ENCODE results near the gene ZC3H13. TPM values are rescaled to one million over a fixed set of nuclear protein-coding genes. Genes with fewer than 3 reads are reported as not detected.

The ZC3H13 gene
- polyA plus RNA-seq, 1 donor from 2014 or later, result 19.5 TPM

- H3K4me3 ChIP-seq (ENCODE audit: low read length), result peak overlapping the region; percentile 76
- H4K20me1 ChIP-seq (ENCODE audit: insufficient read depth), result no peaks in the 10 kb centered on the region
These were observed 1.8 kb downstream of the ZC3H13 start for GRCh38 chr13:46050771-46051170.

GRCh38 chr13:46045424-46045823 lies 7.1 kb downstream of the ZC3H13 start:
- Histone ChIP-seq H3K9me3 (ENCODE audit: low read length) (no peaks in the 10 kb centered on the region), H3K79me2 (replicated peaks; ENCODE audit: insufficient read depth, low read length) (peaks cover 77% of the 10 kb centered on the region), H3K9me2 (ENCODE audit: insufficient read depth, low read length) (no peaks in the 10 kb centered on the region), H3F3A (ENCODE audit: insufficient read depth, low read length, poor library complexity, severe bottlenecking) (no peaks in the 10 kb centered on the region), H3K4me2 (ENCODE audit: low read length) (no peak overlapping the region), H3K9ac (ENCODE audit: low read length) (no peak overlapping the region), H3K4me3 (ENCODE audit: low read length) (no peak overlapping the region), H2AFZ (ENCODE audit: low read depth, low read length) (no peak overlapping the region), H3K27ac (ENCODE audit: low read length) (no peak overlapping the region), H3K36me3 (ENCODE audit: insufficient read depth, low read length) (no peaks in the 10 kb centered on the region), H3K27me3 (ENCODE audit: insufficient read depth, low read depth, low read length) (no peaks in the 10 kb centered on the region), H4K20me1 (ENCODE audit: insufficient read depth) (no peaks in the 10 kb centered on the region)
- TF ChIP-seq REST (IDR thresholded peaks at IDR 0.05; ENCODE audit: borderline replicate concordance) (no peak), CTCF (IDR thresholded peaks at IDR 0.05; ENCODE audit: poor library complexity, severe bottlenecking) (no peak), RAD21 (conservative IDR thresholded peaks at IDR 0.05) (no peak), MXI1 (conservative IDR thresholded peaks at IDR 0.05; ENCODE audit: poor library complexity, severe bottlenecking) (no peak), TAF1 (IDR thresholded peaks at IDR 0.05; ENCODE audit: low read depth) (no peak), EP300 (conservative IDR thresholded peaks at IDR 0.05; ENCODE audit: poor library complexity, severe bottlenecking) (no peak), POLR2AphosphoS5 (IDR thresholded peaks at IDR 0.05) (no peak)

More at GRCh38 chr13:46050771-46051170, 1.8 kb downstream of the ZC3H13 start:
- Histone ChIP-seq H3K27ac (ENCODE audit: low read length) (no peak overlapping the region), H3K9ac (ENCODE audit: low read length) (no peak overlapping the region), H3K9me2 (ENCODE audit: insufficient read depth, low read length) (no peaks in the 10 kb centered on the region), H3F3A (ENCODE audit: insufficient read depth, low read length, poor library complexity, severe bottlenecking) (no peaks in the 10 kb centered on the region), H2AFZ (ENCODE audit: low read depth, low read length) (no peak overlapping the region), H3K36me3 (ENCODE audit: insufficient read depth, low read length) (no peaks in the 10 kb centered on the region), H3K27me3 (ENCODE audit: insufficient read depth, low read depth, low read length) (no peaks in the 10 kb centered on the region), H3K79me2 (replicated peaks; ENCODE audit: insufficient read depth, low read length) (peaks cover 59% of the 10 kb centered on the region), H3K9me3 (ENCODE audit: low read length) (no peaks in the 10 kb centered on the region), H3K4me2 (ENCODE audit: low read length) (peak overlapping the region; percentile 42)
- TF ChIP-seq MXI1 (conservative IDR thresholded peaks at IDR 0.05; ENCODE audit: poor library complexity, severe bottlenecking) (no peak), CTCF (IDR thresholded peaks at IDR 0.05; ENCODE audit: poor library complexity, severe bottlenecking) (no peak), RAD21 (conservative IDR thresholded peaks at IDR 0.05) (no peak), SMC3 (conservative IDR thresholded peaks at IDR 0.05; ENCODE audit: poor library complexity) (no peak), EP300 (conservative IDR thresholded peaks at IDR 0.05; ENCODE audit: poor library complexity, severe bottlenecking) (no peak), REST (IDR thresholded peaks at IDR 0.05; ENCODE audit: borderline replicate concordance) (no peak), TAF1 (IDR thresholded peaks at IDR 0.05; ENCODE audit: low read depth) (no peak), POLR2AphosphoS5 (IDR thresholded peaks at IDR 0.05) (no peak), EZH2 (IDR thresholded peaks at IDR 0.05; ENCODE audit: borderline replicate concordance, insufficient read depth, low read length, poor library complexity, severe bottlenecking) (no peak)
